SU-DHL-6 (cell line): Measurements from ENCODE around the gene RAPGEF5.

Experiments used
- H2AFZ ChIP-seq: fragments of 200-600 bp; sonication (generic); 2 replicates; pipeline ENCODE4 v1.6.1; 2014; ENCODE audit warnings: low read depth, mild to moderate bottlenecking, moderate library complexity, mixed read lengths, antibody characterized with exemption, low read length; ENCODE audit not compliant: severe bottlenecking
- H3F3A ChIP-seq: fragments of 200-600 bp; shearing (Covaris generic); 2 replicates; pipeline ENCODE4 v1.6.0; 2016; ENCODE audit warnings: antibody characterized with exemption, mild to moderate bottlenecking; ENCODE audit not compliant: insufficient read depth
- H3K27ac ChIP-seq: fragments of 200-600 bp; sonication (generic); 2 replicates; pipeline ENCODE4 v1.5.1; 2016; ENCODE audit warnings: low read depth, mild to moderate bottlenecking, low read length, moderate library complexity, mixed read lengths
- H3K27me3 ChIP-seq: fragments of 200-600 bp; sonication (generic), shearing (Covaris generic); 2 replicates; pipeline ENCODE4 v1.6.0; 2014; ENCODE audit warnings: mild to moderate bottlenecking, low read length
- H3K36me3 ChIP-seq: fragments of 200-600 bp; sonication (generic); 2 replicates; pipeline ENCODE4 v1.6.1; 2014; ENCODE audit warnings: mild to moderate bottlenecking, low read length, mixed read lengths
- H3K4me2 ChIP-seq: fragments of 300-600, 200-600 bp; shearing (Covaris generic), sonication (generic); 2 replicates; pipeline ENCODE4 v1.6.0; 2014; ENCODE audit warnings: low read length, low read depth, mild to moderate bottlenecking; ENCODE audit not compliant: poor library complexity, severe bottlenecking
- H3K4me3 ChIP-seq: fragments of 200-600 bp; sonication (generic); 2 replicates; pipeline ENCODE4 v1.5.1; 2014; ENCODE audit warnings: antibody characterized with exemption, low read length, mild to moderate bottlenecking, mixed read lengths; ENCODE audit not compliant: insufficient read depth, poor library complexity, severe bottlenecking
- H3K79me2 ChIP-seq: fragments of 200-600 bp; sonication (generic); 2 replicates; pipeline ENCODE4 v1.6.1; 2014; ENCODE audit warnings: mild to moderate bottlenecking, low read length, moderate library complexity; ENCODE audit not compliant: insufficient read depth
- H3K9ac ChIP-seq: fragments of 200-600 bp; sonication (generic); 2 replicates; pipeline ENCODE4 v1.7.0; 2014; ENCODE audit warnings: mild to moderate bottlenecking, low read length
- H3K9me2 ChIP-seq: fragments of 200-600 bp; sonication (generic); replicated peaks from 2 replicates; pipeline ENCODE4 v1.6.1; 2014; ENCODE audit warnings: low read length; ENCODE audit not compliant: insufficient read depth
- H3K9me3 ChIP-seq: fragments of 200-600 bp; sonication (generic); 2 replicates; pipeline ENCODE4 v1.6.1; 2014; ENCODE audit warnings: low read length, mixed read lengths; ENCODE audit not compliant: insufficient read depth
- H4K20me1 ChIP-seq: fragments of 200-600 bp; sonication (generic); 2 replicates; pipeline ENCODE4 v1.6.1; 2014; ENCODE audit warnings: low read depth, mild to moderate bottlenecking, antibody characterized with exemption, low read length, moderate library complexity, mixed read lengths
- EZH2phosphoT487 ChIP-seq: fragments of 200-600 bp; sonication (generic), shearing (Covaris generic); conservative IDR thresholded peaks from 2 replicates; pipeline ENCODE4 v1.6.1; 2018; ENCODE audit warnings: mild to moderate bottlenecking, antibody characterized with exemption, low read length, moderate library complexity, mixed read lengths
- TF ChIP-seq, protein P1 (sequence below): fragments of 200-600 bp; sonication (generic); IDR thresholded peaks from one replicate; pipeline ENCODE4 v1.5.1; 2017; ENCODE audit warnings: antibody characterized with exemption, mild to moderate bottlenecking, low read length, moderate library complexity; ENCODE audit not compliant: insufficient read depth, poor library complexity, severe bottlenecking

Gene RAPGEF5

DNA sequence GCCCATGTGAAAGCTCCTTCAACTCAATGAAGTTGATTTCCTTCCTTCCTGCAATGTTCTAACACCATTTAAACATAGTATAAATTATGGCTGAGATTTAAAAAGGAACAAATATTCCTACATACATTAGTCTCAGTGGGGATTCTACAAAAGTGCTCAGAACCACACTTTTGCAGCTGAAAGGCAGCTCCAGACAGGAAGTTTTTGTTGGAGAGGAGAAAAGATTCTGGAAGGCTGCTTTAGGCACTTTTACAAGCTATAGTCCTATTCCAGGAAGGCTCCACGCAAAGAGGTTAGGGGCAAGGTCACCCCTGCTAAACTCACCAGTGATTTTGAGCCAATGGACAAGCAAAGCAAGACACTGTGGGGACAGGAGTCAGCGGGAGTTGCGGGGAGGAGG is 232.0 kb downstream of the RAPGEF5 start:
- Histone ChIP-seq H3K9me3 (no peaks in the 10 kb centered on the region), H2AFZ (no peak overlapping the region), H3K4me2 (no peak overlapping the region), H3K36me3 (no peaks in the 10 kb centered on the region), H3F3A (no peaks in the 10 kb centered on the region), H3K27ac (no peak overlapping the region), H3K27me3 (no peaks in the 10 kb centered on the region), H4K20me1 (no peaks in the 10 kb centered on the region), H3K4me3 (no peak overlapping the region), H3K79me2 (no peaks in the 10 kb centered on the region), H3K9ac (no peak overlapping the region), H3K9me2 (no peaks in the 10 kb centered on the region)
- TF ChIP-seq, protein P1, sequence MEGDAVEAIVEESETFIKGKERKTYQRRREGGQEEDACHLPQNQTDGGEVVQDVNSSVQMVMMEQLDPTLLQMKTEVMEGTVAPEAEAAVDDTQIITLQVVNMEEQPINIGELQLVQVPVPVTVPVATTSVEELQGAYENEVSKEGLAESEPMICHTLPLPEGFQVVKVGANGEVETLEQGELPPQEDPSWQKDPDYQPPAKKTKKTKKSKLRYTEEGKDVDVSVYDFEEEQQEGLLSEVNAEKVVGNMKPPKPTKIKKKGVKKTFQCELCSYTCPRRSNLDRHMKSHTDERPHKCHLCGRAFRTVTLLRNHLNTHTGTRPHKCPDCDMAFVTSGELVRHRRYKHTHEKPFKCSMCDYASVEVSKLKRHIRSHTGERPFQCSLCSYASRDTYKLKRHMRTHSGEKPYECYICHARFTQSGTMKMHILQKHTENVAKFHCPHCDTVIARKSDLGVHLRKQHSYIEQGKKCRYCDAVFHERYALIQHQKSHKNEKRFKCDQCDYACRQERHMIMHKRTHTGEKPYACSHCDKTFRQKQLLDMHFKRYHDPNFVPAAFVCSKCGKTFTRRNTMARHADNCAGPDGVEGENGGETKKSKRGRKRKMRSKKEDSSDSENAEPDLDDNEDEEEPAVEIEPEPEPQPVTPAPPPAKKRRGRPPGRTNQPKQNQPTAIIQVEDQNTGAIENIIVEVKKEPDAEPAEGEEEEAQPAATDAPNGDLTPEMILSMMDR, result no peak
- no peak for TF ChIP-seq EZH2phosphoT487

DNA sequence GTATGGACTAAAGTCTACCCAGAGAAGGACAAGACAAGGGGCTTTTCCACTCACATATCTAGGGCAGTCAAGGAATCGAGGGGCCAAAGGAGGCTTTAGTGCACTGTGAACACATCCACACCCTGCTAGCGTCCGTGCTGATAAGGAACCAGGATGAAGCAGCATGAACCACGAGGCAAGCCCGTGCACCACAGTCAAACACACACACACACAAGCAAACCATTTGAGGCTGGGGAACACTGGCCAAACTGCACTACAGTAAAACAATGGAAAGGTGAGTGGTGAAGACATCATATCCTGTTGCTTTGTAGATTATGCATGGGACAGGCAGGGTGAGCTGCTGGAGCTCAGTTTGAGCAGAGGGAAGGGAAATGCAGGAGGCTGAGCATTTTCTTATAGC is 233.8 kb downstream of the RAPGEF5 start:
- no peaks in the 10 kb centered on the region for H3K79me2 ChIP-seq
- H3K9me3 ChIP-seq, result no peaks in the 10 kb centered on the region
- no peak overlapping the region for H3K27ac ChIP-seq
- H3K9me2 ChIP-seq, result no peaks in the 10 kb centered on the region
- no peaks in the 10 kb centered on the region for H3K36me3 ChIP-seq
- no peak overlapping the region for H3K9ac ChIP-seq
- H3K4me3 ChIP-seq, result no peak overlapping the region
- H3K27me3 ChIP-seq, result no peaks in the 10 kb centered on the region
- no peaks in the 10 kb centered on the region for H3F3A ChIP-seq
- no peaks in the 10 kb centered on the region for H4K20me1 ChIP-seq
- H2AFZ ChIP-seq, result no peak overlapping the region
- no peak overlapping the region for H3K4me2 ChIP-seq
- no peak for TF ChIP-seq EZH2phosphoT487
- TF ChIP-seq, protein P1, result no peak

DNA sequence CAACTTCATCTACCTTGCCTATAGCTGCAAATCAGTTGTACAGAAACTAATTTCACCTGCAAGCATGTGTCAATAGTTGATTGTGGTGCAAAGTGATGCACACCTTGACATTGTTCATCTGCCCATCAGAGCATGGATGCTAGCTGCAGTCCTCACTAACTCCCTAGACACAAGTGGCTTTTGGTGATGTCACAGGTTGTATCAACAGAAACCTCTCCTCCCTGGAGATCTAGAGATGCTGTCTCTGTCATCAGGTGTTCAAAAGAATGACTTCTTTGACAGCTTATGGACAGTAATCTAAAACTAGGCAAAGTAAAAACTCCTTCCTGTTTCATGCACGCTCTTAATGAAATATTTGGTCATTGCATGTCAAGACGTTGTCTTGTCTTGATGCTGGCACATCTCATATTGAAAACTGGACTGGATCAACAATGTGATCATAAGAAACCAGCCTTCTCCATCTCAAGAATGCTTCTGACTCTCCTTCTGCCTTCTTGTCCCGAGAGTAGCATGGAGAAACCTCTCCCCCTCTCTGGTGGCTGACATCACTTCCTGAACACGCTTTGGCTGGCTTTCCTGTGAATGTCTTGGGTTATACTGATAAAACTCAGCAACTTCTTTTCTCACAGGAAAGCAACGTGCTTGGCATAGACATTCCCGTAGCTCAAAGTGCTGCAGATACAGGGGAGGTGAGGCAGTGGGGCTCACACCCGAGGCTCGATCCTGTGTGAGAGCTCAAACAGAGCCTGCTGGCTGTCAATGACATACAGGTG is 235.1 kb downstream of the RAPGEF5 start:
- no peak for TF ChIP-seq EZH2phosphoT487
- TF ChIP-seq, protein P1, result no peak
- H3K9me3 ChIP-seq, result no peaks in the 10 kb centered on the region
- no peaks in the 10 kb centered on the region for H3K9me2 ChIP-seq
- no peaks in the 10 kb centered on the region for H3K27me3 ChIP-seq
- H3K27ac ChIP-seq, result no peak overlapping the region
- H3F3A ChIP-seq, result no peaks in the 10 kb centered on the region
- H3K79me2 ChIP-seq, result no peaks in the 10 kb centered on the region
- no peaks in the 10 kb centered on the region for H4K20me1 ChIP-seq
- no peak overlapping the region for H2AFZ ChIP-seq
- H3K36me3 ChIP-seq, result no peaks in the 10 kb centered on the region
- no peak overlapping the region for H3K4me3 ChIP-seq
- H3K4me2 ChIP-seq, result no peak overlapping the region
- H3K9ac ChIP-seq, result no peak overlapping the region
